Body of pancreas (tissue), 4 donors: Measurements from ENCODE around the gene C19orf33.

ENCODE experiments used
- CTCF ChIP-seq, 7 experiments: fragments of 450-650 bp in 4 of 7; fragments of 200-600 bp in 3 of 7; sonication (generic) in 3 of 7; IDR thresholded peaks; one replicate each; pipeline ENCODE4 v1.5.1; 2016 to 2019; ENCODE audit warnings: antibody characterized with exemption in 7 of 7
- POLR2A ChIP-seq, 3 donors: fragments of 450-650 bp; IDR thresholded peaks; one replicate each; pipeline ENCODE4 v1.6.1; 2016; ENCODE audit warnings: antibody characterized with exemption in 3 of 3, mild to moderate bottlenecking in 2 of 3

- TF ChIP-seq CTCF (IDR thresholded peaks at IDR 0.05), result no peak
- TF ChIP-seq POLR2A (IDR thresholded peaks at IDR 0.05), result no peak
These were observed 13.1 kb downstream of the C19orf33 start for GRCh38 chr19:38317104-38317612.
